Femur (tissue), 1 donor: ENCODE results near the gene TPD52L1.

Experiments
- DNase-seq: peaks from one replicate; pipeline ENCODE4 v3.0.0-alpha.2; 2017

Gene TPD52L1

GRCh38 chr6:125182237-125183008 lies 28.9 kb downstream of the TPD52L1 start:
- DNase-seq, result no peak

GRCh38 chr6:125183391-125183790 lies 29.8 kb downstream of the TPD52L1 start:
- DNase-seq, result no peak

GRCh38 chr6:125188037-125188436 lies 34.5 kb downstream of the TPD52L1 start:
- DNase-seq, result no peak

GRCh38 chr6:125188594-125189203 lies 35.1 kb downstream of the TPD52L1 start:
- DNase-seq, result no peak

- no peak for DNase-seq
Observed at GRCh38 chr6:125189494-125189893, 35.9 kb downstream of the TPD52L1 start.

GRCh38 chr6:125190667-125191066 lies 37.1 kb downstream of the TPD52L1 start:
- DNase-seq, result no peak

- peak; percentile 27 for DNase-seq
Observed at GRCh38 chr6:125191916-125192609, 38.5 kb downstream of the TPD52L1 start.

- DNase-seq, result no peak
Observed at GRCh38 chr6:125192610-125192930, 39.0 kb downstream of the TPD52L1 start.

- DNase-seq, result no peak
Observed at GRCh38 chr6:125193208-125193607, 39.6 kb downstream of the TPD52L1 start.

- DNase-seq, result no peak
Observed at GRCh38 chr6:125194941-125195340, 41.4 kb downstream of the TPD52L1 start.

GRCh38 chr6:125195526-125195925 lies 42.0 kb downstream of the TPD52L1 start:
- DNase-seq, result no peak

GRCh38 chr6:125196613-125197012 lies 43.0 kb downstream of the TPD52L1 start:
- no peak for DNase-seq

- DNase-seq, result peak; percentile 72
Observed at GRCh38 chr6:125197795-125198269, 44.3 kb downstream of the TPD52L1 start.

- no peak for DNase-seq
Observed at GRCh38 chr6:125198398-125198937, 44.9 kb downstream of the TPD52L1 start.

GRCh38 chr6:125200941-125201340 lies 47.4 kb downstream of the TPD52L1 start:
- no peak for DNase-seq

GRCh38 chr6:125201961-125202729 lies 48.6 kb downstream of the TPD52L1 start:
- DNase-seq, result peak; percentile 77

GRCh38 chr6:125203395-125203794 lies 49.8 kb downstream of the TPD52L1 start:
- DNase-seq, result no peak

- no peak for DNase-seq
Observed at GRCh38 chr6:125205931-125206330, 52.4 kb downstream of the TPD52L1 start.

GRCh38 chr6:125206389-125206788 lies 52.8 kb downstream of the TPD52L1 start:
- no peak for DNase-seq

GRCh38 chr6:125207956-125208355 lies 54.4 kb downstream of the TPD52L1 start:
- DNase-seq, result no peak

- no peak for DNase-seq
Observed at GRCh38 chr6:125208625-125209249, 55.2 kb downstream of the TPD52L1 start.

GRCh38 chr6:125210667-125211066 lies 57.1 kb downstream of the TPD52L1 start:
- no peak for DNase-seq
